Nephron (organoid): ENCODE measurements around the gene ENDOG.
"Not testable (repeated sequence)": the region's sequence is repeated elsewhere in the genome, so short reads cannot be mapped to it uniquely, and the experiment has no call there.

Experiments
- H3K27ac Mint-ChIP-seq, 3 experiments: 2 replicates each; pipeline ENCODE4 v1.8.0; 2020; ENCODE audit warnings: mixed read lengths in 3 of 3, mild to moderate bottlenecking in 2 of 3, moderate library complexity in 1 of 3
- H3K27me3 Mint-ChIP-seq: 2 replicates; pipeline ENCODE4 v1.8.0; 2021; ENCODE audit warnings: low read depth, mild to moderate bottlenecking, moderate library complexity, mixed read lengths
- H3K36me3 Mint-ChIP-seq: 2 replicates; pipeline ENCODE4 v1.8.0; 2020; ENCODE audit warnings: low read depth, mixed read lengths
- H3K4me1 Mint-ChIP-seq: 2 replicates; pipeline ENCODE4 v1.8.0; 2020; ENCODE audit warnings: mixed read lengths
- H3K4me3 Mint-ChIP-seq, 3 experiments: 2 replicates each; pipeline ENCODE4 v1.8.0; 2020; ENCODE audit warnings: mild to moderate bottlenecking in 3 of 3, mixed read lengths in 3 of 3, moderate library complexity in 2 of 3
- H3K9me3 Mint-ChIP-seq: 2 replicates; pipeline ENCODE4 v1.8.0; 2020; ENCODE audit warnings: mixed read lengths
- CTCF ChIP-seq, 3 experiments: fragments of 200-600 bp; sonication (generic); IDR thresholded peaks; one replicate each; pipeline ENCODE4 v1.5.0; 2021; ENCODE audit warnings: antibody characterized with exemption in 3 of 3; ENCODE audit not compliant: unreplicated experiment in 3 of 3

Gene ENDOG

GRCh38 chr9:128846680-128847030 is 28.4 kb downstream of the ENDOG start:
- peaks cover 10% of the 10 kb centered on the region for H3K4me1 Mint-ChIP-seq
- peaks cover 38% of the 10 kb centered on the region for H3K36me3 Mint-ChIP-seq
- no peak for TF ChIP-seq CTCF (IDR thresholded peaks at IDR 0.05; ENCODE audit: unreplicated experiment in 3 of 3)
- H3K27ac Mint-ChIP-seq: no peak overlapping the region
- H3K27me3 Mint-ChIP-seq: no peaks in the 10 kb centered on the region
- H3K4me3 Mint-ChIP-seq: no peak overlapping the region
- peaks cover 21% of the 10 kb centered on the region for H3K9me3 Mint-ChIP-seq

GRCh38 chr9:128847803-128848202 is 29.5 kb downstream of the ENDOG start:
- Mint-ChIP-seq H3K9me3 (peaks cover 21% of the 10 kb centered on the region), H3K27me3 (no peaks in the 10 kb centered on the region), H3K27ac (no peak overlapping the region), H3K4me1 (peaks cover 12% of the 10 kb centered on the region), H3K4me3 (no peak overlapping the region), H3K36me3 (peaks cover 33% of the 10 kb centered on the region)
- no peak for TF ChIP-seq CTCF (IDR thresholded peaks at IDR 0.05; ENCODE audit: unreplicated experiment in 3 of 3)

GRCh38 chr9:128851024-128851423 is 32.7 kb downstream of the ENDOG start:
- Mint-ChIP-seq H3K9me3 (peaks cover 21% of the 10 kb centered on the region), H3K36me3 (peaks cover 27% of the 10 kb centered on the region), H3K4me1 (peaks cover 24% of the 10 kb centered on the region)
- H3K4me3 Mint-ChIP-seq, H3K27ac Mint-ChIP-seq, H3K27me3 Mint-ChIP-seq: not testable (repeated sequence)

- not testable (repeated sequence) for H3K27ac Mint-ChIP-seq
- peaks cover 27% of the 10 kb centered on the region for H3K36me3 Mint-ChIP-seq
Observed at GRCh38 chr9:128851779-128852600, 33.7 kb downstream of the ENDOG start.

GRCh38 chr9:128852646-128853045 is 34.3 kb downstream of the ENDOG start:
- H3K27me3 Mint-ChIP-seq, H3K27ac Mint-ChIP-seq, H3K4me3 Mint-ChIP-seq: not testable (repeated sequence)
- Mint-ChIP-seq H3K9me3 (peaks cover 18% of the 10 kb centered on the region), H3K4me1 (peaks cover 38% of the 10 kb centered on the region), H3K36me3 (peaks cover 24% of the 10 kb centered on the region)

More at GRCh38 chr9:128851779-128852600, 33.7 kb downstream of the ENDOG start:
- H3K4me3 Mint-ChIP-seq, H3K27me3 Mint-ChIP-seq: not testable (repeated sequence)
- peak; percentile 56 to 60 (median 60) for TF ChIP-seq CTCF (IDR thresholded peaks at IDR 0.05; ENCODE audit: unreplicated experiment in 3 of 3)
- Mint-ChIP-seq H3K9me3 (peaks cover 21% of the 10 kb centered on the region), H3K4me1 (peaks cover 34% of the 10 kb centered on the region)

- H3K27ac Mint-ChIP-seq: peak overlapping the region; percentile 29 to 52 (median 34)
- H3K4me3 Mint-ChIP-seq, H3K27me3 Mint-ChIP-seq: not testable (repeated sequence)
- H3K36me3 Mint-ChIP-seq: peaks cover 17% of the 10 kb centered on the region
- peaks cover 12% of the 10 kb centered on the region for H3K9me3 Mint-ChIP-seq
- H3K4me1 Mint-ChIP-seq: peaks cover 38% of the 10 kb centered on the region
Observed at GRCh38 chr9:128854454-128854853, 36.2 kb downstream of the ENDOG start.

GRCh38 chr9:128858476-128858875 is 40.2 kb downstream of the ENDOG start:
- H3K27ac Mint-ChIP-seq: peak overlapping the region in 1 of 3 experiments; percentile 93
- H3K27me3 Mint-ChIP-seq, H3K9me3 Mint-ChIP-seq, H3K36me3 Mint-ChIP-seq: not testable (repeated sequence)
- peaks cover 40% of the 10 kb centered on the region for H3K4me1 Mint-ChIP-seq
- H3K4me3 Mint-ChIP-seq: peak overlapping the region in 2 of 3 experiments; percentile 54 to 69

- Mint-ChIP-seq H3K27ac (peak overlapping the region in 2 of 3 experiments; percentile 26 to 97), H3K4me3 (no peak overlapping the region), H3K4me1 (peaks cover 25% of the 10 kb centered on the region), H3K9me3 (no peaks in the 10 kb centered on the region), H3K27me3 (no peaks in the 10 kb centered on the region), H3K36me3 (no peaks in the 10 kb centered on the region)
- TF ChIP-seq CTCF (IDR thresholded peaks at IDR 0.05; ENCODE audit: unreplicated experiment in 3 of 3): no peak
Observed at GRCh38 chr9:128860937-128861336, 42.6 kb downstream of the ENDOG start.
